Measurements from ENCODE around the gene YY1.

DNA sequence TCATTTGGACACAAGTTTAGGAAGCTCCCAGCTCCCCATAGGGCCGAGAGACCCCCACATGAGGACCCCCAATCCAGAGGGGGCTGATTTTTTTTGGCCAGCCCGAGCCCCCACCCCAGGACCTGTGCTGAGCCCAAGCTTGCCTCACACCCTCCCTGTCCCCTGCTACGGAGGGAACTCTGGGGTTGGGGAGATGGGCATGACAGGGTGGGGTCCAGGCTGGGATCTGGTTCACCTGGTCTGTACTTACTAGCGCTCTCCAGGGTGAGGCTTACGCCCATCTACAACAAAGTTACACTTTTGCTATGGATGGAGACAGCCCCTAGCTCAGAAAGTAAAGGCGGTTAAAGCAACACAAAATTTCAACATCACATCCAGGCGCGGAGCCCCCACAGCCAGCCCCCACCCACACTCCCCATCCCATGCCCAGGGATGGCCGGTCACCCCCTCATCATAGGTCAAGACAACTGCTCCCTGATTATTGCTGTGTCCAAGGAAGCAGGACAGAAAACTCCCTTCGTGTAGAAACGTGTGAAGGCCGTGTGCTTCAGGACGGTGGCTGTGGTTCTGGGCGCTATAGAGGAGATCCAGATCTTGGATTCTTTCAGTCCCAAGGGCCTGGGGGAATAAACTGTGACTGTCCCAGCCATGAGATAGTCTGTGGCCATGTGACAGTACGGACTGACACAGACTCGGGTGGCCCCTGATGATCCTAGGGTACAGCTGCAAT lies 56.6 kb downstream of the YY1 start:
- TF ChIP-seq, protein P1, sequence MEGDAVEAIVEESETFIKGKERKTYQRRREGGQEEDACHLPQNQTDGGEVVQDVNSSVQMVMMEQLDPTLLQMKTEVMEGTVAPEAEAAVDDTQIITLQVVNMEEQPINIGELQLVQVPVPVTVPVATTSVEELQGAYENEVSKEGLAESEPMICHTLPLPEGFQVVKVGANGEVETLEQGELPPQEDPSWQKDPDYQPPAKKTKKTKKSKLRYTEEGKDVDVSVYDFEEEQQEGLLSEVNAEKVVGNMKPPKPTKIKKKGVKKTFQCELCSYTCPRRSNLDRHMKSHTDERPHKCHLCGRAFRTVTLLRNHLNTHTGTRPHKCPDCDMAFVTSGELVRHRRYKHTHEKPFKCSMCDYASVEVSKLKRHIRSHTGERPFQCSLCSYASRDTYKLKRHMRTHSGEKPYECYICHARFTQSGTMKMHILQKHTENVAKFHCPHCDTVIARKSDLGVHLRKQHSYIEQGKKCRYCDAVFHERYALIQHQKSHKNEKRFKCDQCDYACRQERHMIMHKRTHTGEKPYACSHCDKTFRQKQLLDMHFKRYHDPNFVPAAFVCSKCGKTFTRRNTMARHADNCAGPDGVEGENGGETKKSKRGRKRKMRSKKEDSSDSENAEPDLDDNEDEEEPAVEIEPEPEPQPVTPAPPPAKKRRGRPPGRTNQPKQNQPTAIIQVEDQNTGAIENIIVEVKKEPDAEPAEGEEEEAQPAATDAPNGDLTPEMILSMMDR (IDR thresholded peaks at IDR 0.05; ENCODE audit: low read length) = no peak
- TF ChIP-seq EZH2 (IDR thresholded peaks at IDR 0.05; ENCODE audit: borderline replicate concordance, low read length) = no peak
